K562 (cell line): ENCODE data around the gene ANKRD24. TPM values are rescaled to one million over a fixed set of nuclear protein-coding genes. Genes with fewer than 3 reads are reported as not detected.

ENCODE experiments used
- ARID4B ChIP-seq: sonication (generic); formaldehyde crosslinking; IDR thresholded peaks from 2 replicates; pipeline ENCODE4 v1.8.0; 2022; ENCODE audit warnings: mild to moderate bottlenecking, missing genetic modification reagents
- BCOR ChIP-seq: fragments of 450-650 bp; IDR thresholded peaks from 2 replicates; pipeline ENCODE4 v1.6.1; 2016
- LARP7 ChIP-seq: fragments of 450-650 bp; IDR thresholded peaks from 2 replicates; pipeline ENCODE4 v1.6.1; 2016
- PHB2 ChIP-seq: fragments of 450-650 bp; IDR thresholded peaks from 2 replicates; pipeline ENCODE4 v1.6.1; 2017; ENCODE audit warnings: low read depth
- PHF20 ChIP-seq: fragments of 450-650 bp; IDR thresholded peaks from 2 replicates; pipeline ENCODE4 v1.6.1; 2018; ENCODE audit not compliant: partially characterized antibody
- POLR2A ChIP-seq: fragments of 450-650 bp; conservative IDR thresholded peaks from 2 replicates; pipeline ENCODE4 v1.6.1; 2016
- PRPF4 ChIP-seq: fragments of 200-400 bp; formaldehyde crosslinking; IDR thresholded peaks from one replicate; pipeline ENCODE4 v1.6.1; 2017; ENCODE audit warnings: low read length, low read depth, mild to moderate bottlenecking; ENCODE audit not compliant: insufficient read depth, poor library complexity, severe bottlenecking
- RAD21 ChIP-seq, 2 experiments: fragments of 250-450 bp in 1 of 2; fragments of 450-650 bp in 1 of 2; sonication (Bioruptor Pico) in 1 of 2; formaldehyde crosslinking in 1 of 2; IDR thresholded peaks in 1 of 2; conservative IDR thresholded peaks in 1 of 2; 2 replicates each; pipeline versions ENCODE4 v1.4.0 to v1.8.0; 2020 to 2022; ENCODE audit warnings: mild to moderate bottlenecking in 2 of 2, moderate library complexity in 1 of 2
- RFX7 ChIP-seq: fragments of 250-450 bp; sonication (Bioruptor Pico); IDR thresholded peaks from 2 replicates; pipeline ENCODE4 v1.5.1; 2021; ENCODE audit warnings: mild to moderate bottlenecking
- THRB ChIP-seq: fragments of 450-650 bp; formaldehyde crosslinking; conservative IDR thresholded peaks from 2 replicates; pipeline ENCODE4 v1.4.0; 2022; ENCODE audit warnings: mild to moderate bottlenecking, missing genetic modification characterization
- ZBTB7A ChIP-seq: IDR thresholded peaks from 2 replicates; pipeline ENCODE4 v1.6.1; 2011; ENCODE audit warnings: low read depth, mild to moderate bottlenecking, low read length, moderate library complexity, borderline replicate concordance; ENCODE audit not compliant: control insufficient read depth
- ZNF766 ChIP-seq: fragments of 200-800 bp; sonication (Bioruptor generic); conservative IDR thresholded peaks from 2 replicates; pipeline ENCODE4 v1.6.1; 2016; ENCODE audit warnings: missing genetic modification characterization, missing compliant biosample characterization
- ZZZ3 ChIP-seq: fragments of 450-650 bp; IDR thresholded peaks from 2 replicates; pipeline ENCODE4 v1.6.1; 2016; ENCODE audit warnings: antibody characterized with exemption, mild to moderate bottlenecking, moderate library complexity
- polyA plus RNA-seq, 8 experiments: library from polyadenylated mRNA; depleted of rRNA in 4 of 8; stranded (reverse) in 5 of 8; unstranded in 3 of 8; fragments of >200 nt; fragmentation: Nextera tagmentation in 2 of 8; fragmentation: Illumina TruSeq in 1 of 8; extraction: Ambion mirVana in 2 of 8; extraction: Trizol in 1 of 8; gene quantifications; 2 replicates each; pipeline versions ENCODE4 v1.2.1 to v1.2.3, GENCODE V29; 2011 to 2014; ENCODE audit warnings: inconsistent platforms in 1 of 8, missing spikeins in 1 of 8
- total RNA-seq, 7 experiments: library from RNA; depleted of rRNA in 6 of 7; stranded (reverse); fragments of >200 nt in 6 of 7; fragmentation: Illumina TruSeq in 2 of 7; extraction: Trizol in 2 of 7; gene quantifications; 2 replicates each; pipeline versions ENCODE4 v1.2.1 to v1.2.3, GENCODE V29; 2011 to 2021; ENCODE audit warnings: low replicate concordance in 1 of 7
- TF ChIP-seq, protein P1 (sequence below): fragments of 450-650 bp; formaldehyde crosslinking; IDR thresholded peaks from 2 replicates; pipeline ENCODE4 v1.4.0; 2022; ENCODE audit warnings: missing genetic modification characterization
- TF ChIP-seq, protein P2 (sequence below): fragments of 450-650 bp; IDR thresholded peaks from 2 replicates; pipeline ENCODE4 v1.6.1; 2016; ENCODE audit warnings: antibody characterized with exemption
- TF ChIP-seq, protein P3 (sequence below), 2 experiments: fragments of 250-450 bp in 1 of 2; fragments of 450-650 bp in 1 of 2; sonication (Bioruptor Pico) in 1 of 2; IDR thresholded peaks; 2 replicates each; pipeline versions ENCODE4 v1.6.1 to v1.8.0; 2016 to 2021; ENCODE audit warnings: mild to moderate bottlenecking in 2 of 2, moderate library complexity in 2 of 2, missing compliant biosample characterization in 1 of 2, missing genetic modification characterization in 1 of 2
- TF ChIP-seq, protein P4 (sequence below): fragments of 250-450 bp; sonication (Bioruptor Pico); IDR thresholded peaks from 2 replicates; pipeline ENCODE4 v1.8.0; 2021; ENCODE audit warnings: moderate library complexity, mild to moderate bottlenecking, inconsistent platforms

Gene ANKRD24
- total and polyA plus RNA-seq, 9 of the 15 experiments (the other 6 are each of a cell fraction or from before 2014, with no cell fraction given) = 0.07 to 0.12 (median 0.09) TPM; not detected in 5

GRCh38 chr19:4267101-4267900 lies 84.8 kb downstream of the ANKRD24 start (continued):
- TF ChIP-seq THRB = peak; percentile 75; the same call in 1 of the 2 replicates
- TF ChIP-seq, protein P1, sequence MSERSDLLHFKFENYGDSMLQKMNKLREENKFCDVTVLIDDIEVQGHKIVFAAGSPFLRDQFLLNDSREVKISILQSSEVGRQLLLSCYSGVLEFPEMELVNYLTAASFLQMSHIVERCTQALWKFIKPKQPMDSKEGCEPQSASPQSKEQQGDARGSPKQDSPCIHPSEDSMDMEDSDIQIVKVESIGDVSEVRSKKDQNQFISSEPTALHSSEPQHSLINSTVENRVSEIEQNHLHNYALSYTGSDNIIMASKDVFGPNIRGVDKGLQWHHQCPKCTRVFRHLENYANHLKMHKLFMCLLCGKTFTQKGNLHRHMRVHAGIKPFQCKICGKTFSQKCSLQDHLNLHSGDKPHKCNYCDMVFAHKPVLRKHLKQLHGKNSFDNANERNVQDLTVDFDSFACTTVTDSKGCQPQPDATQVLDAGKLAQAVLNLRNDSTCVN (CRISPR knock-in tag) = peak; percentile 76; the same call in 1 of the 2 replicates
- TF ChIP-seq, protein P2, sequence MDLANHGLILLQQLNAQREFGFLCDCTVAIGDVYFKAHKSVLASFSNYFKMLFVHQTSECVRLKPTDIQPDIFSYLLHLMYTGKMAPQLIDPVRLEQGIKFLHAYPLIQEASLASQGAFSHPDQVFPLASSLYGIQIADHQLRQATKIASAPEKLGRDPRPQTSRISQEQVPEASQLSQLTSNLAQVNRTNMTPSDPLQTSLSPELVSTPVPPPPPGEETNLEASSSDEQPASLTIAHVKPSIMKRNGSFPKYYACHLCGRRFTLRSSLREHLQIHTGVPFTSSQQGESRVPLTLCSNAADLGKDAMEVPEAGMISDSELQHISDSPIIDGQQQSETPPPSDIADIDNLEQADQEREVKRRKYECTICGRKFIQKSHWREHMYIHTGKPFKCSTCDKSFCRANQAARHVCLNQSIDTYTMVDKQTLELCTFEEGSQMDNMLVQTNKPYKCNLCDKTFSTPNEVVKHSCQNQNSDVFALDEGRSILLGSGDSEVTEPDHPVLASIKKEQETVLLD = 0 out of 2 replicates have a peak, but pooled peaks have one; percentile 22
- 0 out of 2 replicates have a peak, but pooled peaks have one; percentile 39 for TF ChIP-seq LARP7
- TF ChIP-seq RAD21 (CRISPR knock-in tag; conservative IDR thresholded peaks at IDR 0.05 in 1 of 2, IDR thresholded peaks at IDR 0.05 in 1 of 2) = peak; percentile 68 to 88
- TF ChIP-seq ZNF766 = no peak
- TF ChIP-seq ARID4B = no peak
- TF ChIP-seq ZZZ3 = no peak; the same call in 1 of the 2 replicates
- TF ChIP-seq RFX7 (CRISPR knock-in tag) = no peak
- peak; percentile 99 for TF ChIP-seq ZBTB7A
- TF ChIP-seq, protein P3, sequence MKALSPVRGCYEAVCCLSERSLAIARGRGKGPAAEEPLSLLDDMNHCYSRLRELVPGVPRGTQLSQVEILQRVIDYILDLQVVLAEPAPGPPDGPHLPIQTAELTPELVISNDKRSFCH (CRISPR knock-in tag; IDR thresholded peaks at IDR 0.05) = no peak
- TF ChIP-seq, protein P3 (tag; IDR thresholded peaks at IDR 0.05) = 0 out of 2 replicates have a peak, but pooled peaks have one; percentile 29
- TF ChIP-seq BCOR = peak; percentile 86
- no peak for TF ChIP-seq PRPF4
- TF ChIP-seq, protein P4, sequence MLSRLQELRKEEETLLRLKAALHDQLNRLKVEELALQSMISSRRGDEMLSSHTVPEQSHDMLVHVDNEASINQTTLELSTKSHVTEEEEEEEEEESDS (CRISPR knock-in tag) = no peak
- TF ChIP-seq PHB2 = peak; percentile 25; the same call in 1 of the 2 replicates
- TF ChIP-seq POLR2A = peak; percentile 37; the same call in 1 of the 2 replicates
- TF ChIP-seq PHF20 = no peak
